ENCODE data around the gene MYO1A. TPM values are rescaled to one million over a fixed set of nuclear protein-coding genes. Genes with fewer than 3 reads are reported as not detected.

Gene MYO1A
- polyA plus RNA-seq, 1 of the 3 experiments (the other 2 are of a cell fraction) = not detected

DNA sequence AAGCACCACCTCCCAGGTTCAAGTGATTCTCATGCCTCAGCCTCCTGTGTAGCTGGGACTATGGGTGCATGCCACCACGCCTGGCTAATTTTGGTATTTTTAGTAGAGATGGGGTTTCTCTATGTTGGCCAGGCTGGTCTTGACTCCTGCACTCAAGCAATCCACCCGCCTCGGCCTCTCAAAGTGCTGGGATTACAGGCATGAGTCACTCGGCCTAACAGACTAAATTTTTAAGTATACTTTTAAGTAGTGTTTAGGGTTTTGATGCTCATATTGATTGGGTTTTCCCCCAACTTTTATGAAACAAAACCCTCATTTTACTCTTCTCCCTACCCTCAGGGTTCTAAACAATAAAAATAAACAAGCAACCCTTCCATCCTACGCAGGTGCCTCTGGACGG is 5.5 kb downstream of the MYO1A start:
- Histone ChIP-seq H3K4me2 (no peak overlapping the region), H3K27me3 (ENCODE audit: insufficient read depth) (peaks cover 22% of the 10 kb centered on the region), H3K4me1 (ENCODE audit: control insufficient read depth in 1 of 2, insufficient read depth in 2 of 2, low read depth in 1 of 2, low read length in 1 of 2) (no peaks in the 10 kb centered on the region), H3F3A (replicated peaks; ENCODE audit: insufficient read depth) (no peaks in the 10 kb centered on the region), H3K79me2 (ENCODE audit: insufficient read depth) (no peaks in the 10 kb centered on the region), H3K9ac (no peak overlapping the region), H3K4me3 (ENCODE audit: low read depth in 2 of 2, low read length in 1 of 2) (no peak overlapping the region), H3K36me3 (replicated peaks in 1 of 2; ENCODE audit: control insufficient read depth in 1 of 2, insufficient read depth in 2 of 2, low read length in 1 of 2) (no peaks in the 10 kb centered on the region), H3K9me3 (no peaks in the 10 kb centered on the region), H3K9me2 (no peaks in the 10 kb centered on the region), H2AFZ (ENCODE audit: low read depth) (no peak overlapping the region), H3K27ac (ENCODE audit: low read depth in 2 of 2, low read length in 1 of 2) (no peak overlapping the region), H4K20me1 (ENCODE audit: insufficient read depth) (no peaks in the 10 kb centered on the region)
- DNase-seq = no peak
- CTCF ChIA-PET = interaction anchor here (0.9 to 8.6 kb wide), 7 partner anchors 10 to 68 kb away, joined by 3 to 81 read pairs (median 5); no protein-coding TSS in a partner anchor
- POLR2A ChIA-PET = no interaction called here
- WGBS (ENCODE audit: low lambda C conversion rate) = 53% methylated on average over 6 of the region's 6 CpGs
- TF ChIP-seq, protein P1, sequence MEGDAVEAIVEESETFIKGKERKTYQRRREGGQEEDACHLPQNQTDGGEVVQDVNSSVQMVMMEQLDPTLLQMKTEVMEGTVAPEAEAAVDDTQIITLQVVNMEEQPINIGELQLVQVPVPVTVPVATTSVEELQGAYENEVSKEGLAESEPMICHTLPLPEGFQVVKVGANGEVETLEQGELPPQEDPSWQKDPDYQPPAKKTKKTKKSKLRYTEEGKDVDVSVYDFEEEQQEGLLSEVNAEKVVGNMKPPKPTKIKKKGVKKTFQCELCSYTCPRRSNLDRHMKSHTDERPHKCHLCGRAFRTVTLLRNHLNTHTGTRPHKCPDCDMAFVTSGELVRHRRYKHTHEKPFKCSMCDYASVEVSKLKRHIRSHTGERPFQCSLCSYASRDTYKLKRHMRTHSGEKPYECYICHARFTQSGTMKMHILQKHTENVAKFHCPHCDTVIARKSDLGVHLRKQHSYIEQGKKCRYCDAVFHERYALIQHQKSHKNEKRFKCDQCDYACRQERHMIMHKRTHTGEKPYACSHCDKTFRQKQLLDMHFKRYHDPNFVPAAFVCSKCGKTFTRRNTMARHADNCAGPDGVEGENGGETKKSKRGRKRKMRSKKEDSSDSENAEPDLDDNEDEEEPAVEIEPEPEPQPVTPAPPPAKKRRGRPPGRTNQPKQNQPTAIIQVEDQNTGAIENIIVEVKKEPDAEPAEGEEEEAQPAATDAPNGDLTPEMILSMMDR (IDR thresholded peaks at IDR 0.05) = no peak
- no peak for TF ChIP-seq ELF1 (IDR thresholded peaks at IDR 0.05)
- no peak for TF ChIP-seq FOXJ3 (CRISPR knock-in tag; IDR thresholded peaks at IDR 0.05)

DNA sequence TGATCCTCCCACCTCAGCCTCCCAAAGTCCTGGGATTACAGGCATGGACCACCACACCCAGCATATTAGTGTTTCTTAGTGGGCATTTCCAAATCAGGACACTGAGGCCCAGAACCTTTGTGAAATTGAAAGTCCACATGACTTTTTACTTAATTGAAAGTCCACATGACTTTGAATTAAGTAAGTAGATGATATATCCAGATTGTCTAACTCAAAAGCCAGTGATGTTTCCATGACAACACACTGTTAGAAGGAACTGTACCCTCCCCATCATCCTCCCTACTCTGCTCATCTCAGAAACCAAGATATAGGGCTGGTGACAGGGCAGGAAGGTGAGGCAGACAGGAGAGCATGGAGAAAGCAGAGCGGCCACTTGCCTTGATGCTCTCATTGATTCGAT is 7.2 kb downstream of the MYO1A start:
- CTCF ChIA-PET = interaction anchor here (1.1 to 1.9 kb wide), 5 partner anchors 9 to 56 kb away, joined by 3 to 6 read pairs (median 4); no protein-coding TSS in a partner anchor
- H3K27ac ChIP-seq (ENCODE audit: low read depth in 2 of 2, low read length in 1 of 2) = no peak overlapping the region
- 76% methylated on average over 2 of the region's 2 CpGs for WGBS (ENCODE audit: low lambda C conversion rate)
- H3K79me2 ChIP-seq (ENCODE audit: insufficient read depth) = no peaks in the 10 kb centered on the region
- no peak overlapping the region for H3K4me3 ChIP-seq (ENCODE audit: low read depth in 2 of 2, low read length in 1 of 2)
- POLR2A ChIA-PET = no interaction called here
- TF ChIP-seq, protein P2, sequence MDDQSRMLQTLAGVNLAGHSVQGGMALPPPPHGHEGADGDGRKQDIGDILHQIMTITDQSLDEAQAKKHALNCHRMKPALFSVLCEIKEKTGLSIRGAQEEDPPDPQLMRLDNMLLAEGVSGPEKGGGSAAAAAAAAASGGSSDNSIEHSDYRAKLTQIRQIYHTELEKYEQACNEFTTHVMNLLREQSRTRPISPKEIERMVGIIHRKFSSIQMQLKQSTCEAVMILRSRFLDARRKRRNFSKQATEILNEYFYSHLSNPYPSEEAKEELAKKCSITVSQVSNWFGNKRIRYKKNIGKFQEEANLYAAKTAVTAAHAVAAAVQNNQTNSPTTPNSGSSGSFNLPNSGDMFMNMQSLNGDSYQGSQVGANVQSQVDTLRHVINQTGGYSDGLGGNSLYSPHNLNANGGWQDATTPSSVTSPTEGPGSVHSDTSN (IDR thresholded peaks at IDR 0.05) = no peak
- no peaks in the 10 kb centered on the region for H3K4me1 ChIP-seq (ENCODE audit: control insufficient read depth in 1 of 2, insufficient read depth in 2 of 2, low read depth in 1 of 2, low read length in 1 of 2)
- H4K20me1 ChIP-seq (ENCODE audit: insufficient read depth) = no peaks in the 10 kb centered on the region
- H3K27me3 ChIP-seq (ENCODE audit: insufficient read depth) = peaks cover 23% of the 10 kb centered on the region
- H2AFZ ChIP-seq (ENCODE audit: low read depth) = no peak overlapping the region
- DNase-seq = no peak
- no peaks in the 10 kb centered on the region for H3K9me2 ChIP-seq
- H3K9me3 ChIP-seq = no peaks in the 10 kb centered on the region
- H3K36me3 ChIP-seq (replicated peaks in 1 of 2; ENCODE audit: control insufficient read depth in 1 of 2, insufficient read depth in 2 of 2, low read length in 1 of 2) = no peaks in the 10 kb centered on the region
- no peak overlapping the region for H3K9ac ChIP-seq
- no peak overlapping the region for H3K4me2 ChIP-seq
- H3F3A ChIP-seq (replicated peaks; ENCODE audit: insufficient read depth) = no peaks in the 10 kb centered on the region

DNA sequence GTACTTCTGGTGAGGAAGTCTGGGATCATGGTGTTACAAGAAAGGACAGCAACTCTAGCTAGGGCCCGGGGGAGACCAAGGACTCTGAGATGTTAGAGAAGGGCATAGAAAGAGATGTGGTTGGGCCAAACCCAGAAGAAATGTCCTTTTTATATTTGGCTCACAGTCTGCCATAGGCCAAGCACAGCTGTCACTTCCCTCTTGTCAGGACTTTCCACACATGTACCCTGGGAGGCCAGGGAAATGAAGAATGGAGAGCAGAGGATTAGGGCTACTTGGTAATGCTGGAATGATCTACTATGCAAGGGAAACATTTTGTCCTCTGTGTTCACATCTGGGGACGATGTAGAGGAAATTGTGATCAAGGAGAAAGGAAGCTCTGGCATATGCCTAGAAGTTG is 9.2 kb downstream of the MYO1A start:
- Histone ChIP-seq H3K4me2 (no peak overlapping the region), H3K9me2 (no peaks in the 10 kb centered on the region), H3K4me3 (ENCODE audit: low read depth in 2 of 2, low read length in 1 of 2) (no peak overlapping the region), H3K27me3 (ENCODE audit: insufficient read depth) (peaks cover 23% of the 10 kb centered on the region), H3K27ac (ENCODE audit: low read depth in 2 of 2, low read length in 1 of 2) (no peak overlapping the region), H3K9ac (no peak overlapping the region), H3K4me1 (ENCODE audit: control insufficient read depth in 1 of 2, insufficient read depth in 2 of 2, low read depth in 1 of 2, low read length in 1 of 2) (no peaks in the 10 kb centered on the region), H4K20me1 (ENCODE audit: insufficient read depth) (no peaks in the 10 kb centered on the region), H3K36me3 (replicated peaks in 1 of 2; ENCODE audit: control insufficient read depth in 1 of 2, insufficient read depth in 2 of 2, low read length in 1 of 2) (no peaks in the 10 kb centered on the region), H3K79me2 (ENCODE audit: insufficient read depth) (no peaks in the 10 kb centered on the region), H3F3A (replicated peaks; ENCODE audit: insufficient read depth) (no peaks in the 10 kb centered on the region), H3K9me3 (no peaks in the 10 kb centered on the region), H2AFZ (ENCODE audit: low read depth) (no peak overlapping the region)
- 26% methylated on average over 2 of the region's 2 CpGs for WGBS (ENCODE audit: low lambda C conversion rate)
- CTCF ChIA-PET = interaction anchor here (0.8 to 1.6 kb wide), 4 partner anchors 12 to 136 kb away, joined by 3 to 5 read pairs (median 3); no protein-coding TSS in a partner anchor
- DNase-seq = no peak
- POLR2A ChIA-PET = no interaction called here
- TF ChIP-seq, protein P3, sequence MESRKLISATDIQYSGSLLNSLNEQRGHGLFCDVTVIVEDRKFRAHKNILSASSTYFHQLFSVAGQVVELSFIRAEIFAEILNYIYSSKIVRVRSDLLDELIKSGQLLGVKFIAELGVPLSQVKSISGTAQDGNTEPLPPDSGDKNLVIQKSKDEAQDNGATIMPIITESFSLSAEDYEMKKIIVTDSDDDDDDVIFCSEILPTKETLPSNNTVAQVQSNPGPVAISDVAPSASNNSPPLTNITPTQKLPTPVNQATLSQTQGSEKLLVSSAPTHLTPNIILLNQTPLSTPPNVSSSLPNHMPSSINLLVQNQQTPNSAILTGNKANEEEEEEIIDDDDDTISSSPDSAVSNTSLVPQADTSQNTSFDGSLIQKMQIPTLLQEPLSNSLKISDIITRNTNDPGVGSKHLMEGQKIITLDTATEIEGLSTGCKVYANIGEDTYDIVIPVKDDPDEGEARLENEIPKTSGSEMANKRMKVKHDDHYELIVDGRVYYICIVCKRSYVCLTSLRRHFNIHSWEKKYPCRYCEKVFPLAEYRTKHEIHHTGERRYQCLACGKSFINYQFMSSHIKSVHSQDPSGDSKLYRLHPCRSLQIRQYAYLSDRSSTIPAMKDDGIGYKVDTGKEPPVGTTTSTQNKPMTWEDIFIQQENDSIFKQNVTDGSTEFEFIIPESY (IDR thresholded peaks at IDR 0.05; ENCODE audit: borderline replicate concordance, low read depth) = no peak
- TF ChIP-seq SIN3A (IDR thresholded peaks at IDR 0.05; ENCODE audit: borderline replicate concordance, low read depth, low read length) (no peak), CHD2 (IDR thresholded peaks at IDR 0.05; ENCODE audit: low read length, partially characterized antibody) (no peak), SMC3 (IDR thresholded peaks at IDR 0.05; ENCODE audit: low read depth, low read length) (no peak), POLR2AphosphoS5 (IDR thresholded peaks at IDR 0.05; ENCODE audit: low read depth, low read length) (no peak), FOSL2 (IDR thresholded peaks at IDR 0.05; ENCODE audit: borderline replicate concordance, low read depth) (no peak)
- TF ChIP-seq, protein P4, sequence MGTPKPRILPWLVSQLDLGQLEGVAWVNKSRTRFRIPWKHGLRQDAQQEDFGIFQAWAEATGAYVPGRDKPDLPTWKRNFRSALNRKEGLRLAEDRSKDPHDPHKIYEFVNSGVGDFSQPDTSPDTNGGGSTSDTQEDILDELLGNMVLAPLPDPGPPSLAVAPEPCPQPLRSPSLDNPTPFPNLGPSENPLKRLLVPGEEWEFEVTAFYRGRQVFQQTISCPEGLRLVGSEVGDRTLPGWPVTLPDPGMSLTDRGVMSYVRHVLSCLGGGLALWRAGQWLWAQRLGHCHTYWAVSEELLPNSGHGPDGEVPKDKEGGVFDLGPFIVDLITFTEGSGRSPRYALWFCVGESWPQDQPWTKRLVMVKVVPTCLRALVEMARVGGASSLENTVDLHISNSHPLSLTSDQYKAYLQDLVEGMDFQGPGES (IDR thresholded peaks at IDR 0.05; ENCODE audit: low read depth, low read length) = no peak

Data from SK-N-SH (cell line).